ENCODE data around the gene FBXL14. TPM values are rescaled to one million over a fixed set of nuclear protein-coding genes. Genes with fewer than 3 reads are reported as not detected.

The FBXL14 gene
- total and polyA plus RNA-seq, 10 donors = 1.9 to 21.4 (median 18.7) TPM

GRCh38 chr12:1532375-1533165 lies 61.8 kb downstream of the FBXL14 start:
- no peak for DNase-seq
- H3K27ac ChIP-seq = peak overlapping the region in 1 of 8 donors; percentile 0
- 70 to 85% (median 77%) methylated on average over 11 of the region's 11 CpGs for WGBS, 5 donors
- TF ChIP-seq POLR2AphosphoS5 (IDR thresholded peaks at IDR 0.05) = no peak
- no peak for TF ChIP-seq POLR2A (IDR thresholded peaks at IDR 0.05)
- TF ChIP-seq CTCF (IDR thresholded peaks at IDR 0.05 in 8 of 11, conservative IDR thresholded peaks at IDR 0.05 in 3 of 11) = no peak
- H3K4me1 ChIP-seq = peaks cover 20 to 53% (median 35%) of the 10 kb centered on the region in 6 donors
- H3K9me3 ChIP-seq = no peaks in the 10 kb centered on the region
- peaks cover 0 to 97% (median 49%) of the 10 kb centered on the region in 7 donors for H3K27me3 ChIP-seq (replicated peaks in 1 of 7)
- intact Hi-C loops (cut with DNase I; ENCODE audit: low total_unique reads) = no loop called here
- H3K36me3 ChIP-seq = no peaks in the 10 kb centered on the region
- H3K4me3 ChIP-seq = peak overlapping the region in 2 of 8 donors; percentile 54 to 61

GRCh38 chr12:1531654-1532374 lies 62.6 kb downstream of the FBXL14 start:
- H3K9me3 ChIP-seq = no peaks in the 10 kb centered on the region
- no peak for DNase-seq
- H3K27me3 ChIP-seq (replicated peaks in 1 of 7) = peaks cover 0 to 97% (median 54%) of the 10 kb centered on the region in 7 donors
- TF ChIP-seq CTCF (IDR thresholded peaks at IDR 0.05 in 8 of 11, conservative IDR thresholded peaks at IDR 0.05 in 3 of 11) (no peak), POLR2A (IDR thresholded peaks at IDR 0.05) (no peak), POLR2AphosphoS5 (IDR thresholded peaks at IDR 0.05) (no peak)
- intact Hi-C loops (cut with DNase I; ENCODE audit: low total_unique reads) = no loop called here
- 33 to 47% (median 41%) methylated on average over 12 to 26 of the region's 26 CpGs for WGBS, 5 donors
- H3K4me3 ChIP-seq = peak overlapping the region in 7 of 8 donors; percentile 33 to 73 (median 43)
- peaks cover 20 to 53% (median 35%) of the 10 kb centered on the region in 6 donors for H3K4me1 ChIP-seq
- no peaks in the 10 kb centered on the region for H3K36me3 ChIP-seq
- H3K27ac ChIP-seq = no peak overlapping the region

GRCh38 chr12:1531153-1531653 lies 63.2 kb downstream of the FBXL14 start:
- intact Hi-C loops (cut with DNase I; ENCODE audit: low total_unique reads) = no loop called here
- Histone ChIP-seq H3K4me3 (peak overlapping the region; percentile 4 to 73 (median 42)), H3K36me3 (no peaks in the 10 kb centered on the region), H3K9me3 (no peaks in the 10 kb centered on the region), H3K4me1 (peaks cover 20 to 53% (median 35%) of the 10 kb centered on the region in 6 donors), H3K27ac (no peak overlapping the region), H3K27me3 (replicated peaks in 1 of 7) (peaks cover 0 to 97% (median 54%) of the 10 kb centered on the region in 7 donors)
- 2 to 4% (median 2%) methylated on average over 19 to 56 of the region's 56 CpGs for whole genome bisulfite sequencing, 5 donors
- TF ChIP-seq POLR2A (IDR thresholded peaks at IDR 0.05) (no peak), POLR2AphosphoS5 (IDR thresholded peaks at IDR 0.05) (no peak)
- DNase-seq = no peak

GRCh38 chr12:1530592-1531152 lies 63.7 kb downstream of the FBXL14 start:
- no peaks in the 10 kb centered on the region for H3K9me3 ChIP-seq
- no peak for TF ChIP-seq POLR2A (IDR thresholded peaks at IDR 0.05)
- TF ChIP-seq CTCF (IDR thresholded peaks at IDR 0.05 in 8 of 11, conservative IDR thresholded peaks at IDR 0.05 in 3 of 11) = no peak
- TF ChIP-seq POLR2AphosphoS5 (IDR thresholded peaks at IDR 0.05) = no peak
- H3K4me1 ChIP-seq = peaks cover 20 to 53% (median 35%) of the 10 kb centered on the region in 6 donors
- H3K4me3 ChIP-seq = peak overlapping the region; percentile 28 to 73 (median 46)
- intact Hi-C loops (cut with DNase I; ENCODE audit: low total_unique reads) = no loop called here
- WGBS, 5 donors = 1 to 2% (median 1%) methylated on average over 24 to 99 of the region's 99 CpGs; no CpG with 5 or more reads in 1 of the 5 donors
- no peaks in the 10 kb centered on the region for H3K36me3 ChIP-seq
- DNase-seq = no peak
- no peak overlapping the region for H3K27ac ChIP-seq
- peaks cover 0 to 97% (median 54%) of the 10 kb centered on the region in 7 donors for H3K27me3 ChIP-seq (replicated peaks in 1 of 7)
